ENCODE measurements around the gene IL1RAPL2. TPM values are rescaled to one million over a fixed set of nuclear protein-coding genes. Genes with fewer than 3 reads are reported as not detected.

IL1RAPL2 gene
- total RNA-seq, 1 donor: not detected

DNA sequence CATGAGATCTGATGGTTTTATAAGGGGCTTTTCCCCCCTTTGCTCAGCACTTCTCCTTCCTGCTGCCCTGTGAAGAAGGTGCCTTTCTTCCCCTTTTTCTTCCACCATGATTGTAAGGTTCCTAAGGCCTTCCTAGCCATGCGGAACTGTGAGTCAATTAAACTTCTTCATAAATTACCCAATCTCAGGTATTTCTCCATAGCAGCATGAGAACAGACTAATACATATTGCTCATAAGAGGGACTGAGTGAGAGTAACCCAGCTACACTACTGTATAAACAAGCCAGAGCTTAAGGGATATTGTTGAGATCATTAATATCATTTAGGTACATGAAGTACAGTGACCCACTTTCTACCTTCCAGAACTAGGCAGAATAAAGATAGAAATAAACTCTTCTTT, 551.6 kb downstream of the IL1RAPL2 start:
- no peak overlapping the region for H2AFZ ChIP-seq (ENCODE audit: low read length)
- H3K4me3 ChIP-seq (ENCODE audit: insufficient read depth, low read length): no peak overlapping the region
- H3K79me2 ChIP-seq (ENCODE audit: insufficient read depth, low read length): no peaks in the 10 kb centered on the region
- H3K27ac ChIP-seq (ENCODE audit: low read depth, low read length): no peak overlapping the region
- H3K36me3 ChIP-seq (ENCODE audit: insufficient read depth, low read length): no peaks in the 10 kb centered on the region
- no peaks in the 10 kb centered on the region for H3K4me1 ChIP-seq (ENCODE audit: insufficient read depth, low read length)
- no peaks in the 10 kb centered on the region for H4K20me1 ChIP-seq (ENCODE audit: insufficient read depth, low read length)
- no peak overlapping the region for H3K4me2 ChIP-seq (ENCODE audit: insufficient read depth, low read length)
- TF ChIP-seq, protein P1, sequence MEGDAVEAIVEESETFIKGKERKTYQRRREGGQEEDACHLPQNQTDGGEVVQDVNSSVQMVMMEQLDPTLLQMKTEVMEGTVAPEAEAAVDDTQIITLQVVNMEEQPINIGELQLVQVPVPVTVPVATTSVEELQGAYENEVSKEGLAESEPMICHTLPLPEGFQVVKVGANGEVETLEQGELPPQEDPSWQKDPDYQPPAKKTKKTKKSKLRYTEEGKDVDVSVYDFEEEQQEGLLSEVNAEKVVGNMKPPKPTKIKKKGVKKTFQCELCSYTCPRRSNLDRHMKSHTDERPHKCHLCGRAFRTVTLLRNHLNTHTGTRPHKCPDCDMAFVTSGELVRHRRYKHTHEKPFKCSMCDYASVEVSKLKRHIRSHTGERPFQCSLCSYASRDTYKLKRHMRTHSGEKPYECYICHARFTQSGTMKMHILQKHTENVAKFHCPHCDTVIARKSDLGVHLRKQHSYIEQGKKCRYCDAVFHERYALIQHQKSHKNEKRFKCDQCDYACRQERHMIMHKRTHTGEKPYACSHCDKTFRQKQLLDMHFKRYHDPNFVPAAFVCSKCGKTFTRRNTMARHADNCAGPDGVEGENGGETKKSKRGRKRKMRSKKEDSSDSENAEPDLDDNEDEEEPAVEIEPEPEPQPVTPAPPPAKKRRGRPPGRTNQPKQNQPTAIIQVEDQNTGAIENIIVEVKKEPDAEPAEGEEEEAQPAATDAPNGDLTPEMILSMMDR (IDR thresholded peaks at IDR 0.05; ENCODE audit: extremely low read depth, low read depth, low read length): no peak
- H3K27me3 ChIP-seq (ENCODE audit: insufficient read depth, low read length): peaks cover 6% of the 10 kb centered on the region
- no peak for DNase-seq (ENCODE audit: insufficient read length, low spot score, missing footprints)
- no peaks in the 10 kb centered on the region for H3K9me3 ChIP-seq (ENCODE audit: low read depth, low read length)

DNA sequence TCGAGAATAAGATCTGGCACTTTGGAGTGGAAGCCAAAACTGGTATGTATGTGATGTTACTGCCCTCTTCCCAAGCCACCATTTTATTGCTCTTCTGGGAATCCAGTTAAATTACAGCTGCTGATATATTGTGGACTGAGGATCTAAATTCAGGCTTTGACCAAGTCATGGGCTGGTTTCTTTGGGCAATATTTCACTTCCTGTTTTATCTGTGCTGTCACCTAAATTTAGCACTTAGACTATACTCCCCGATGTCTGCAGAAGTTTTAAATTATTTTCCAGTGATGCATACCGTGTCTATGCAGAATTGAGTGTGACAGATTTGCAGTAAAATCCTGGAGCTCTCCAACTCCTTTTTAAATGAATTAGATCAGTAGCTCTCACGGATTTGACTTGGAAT, 554.5 kb downstream of the IL1RAPL2 start:
- DNase-seq (ENCODE audit: insufficient read length, low spot score, missing footprints): no peak

DNA sequence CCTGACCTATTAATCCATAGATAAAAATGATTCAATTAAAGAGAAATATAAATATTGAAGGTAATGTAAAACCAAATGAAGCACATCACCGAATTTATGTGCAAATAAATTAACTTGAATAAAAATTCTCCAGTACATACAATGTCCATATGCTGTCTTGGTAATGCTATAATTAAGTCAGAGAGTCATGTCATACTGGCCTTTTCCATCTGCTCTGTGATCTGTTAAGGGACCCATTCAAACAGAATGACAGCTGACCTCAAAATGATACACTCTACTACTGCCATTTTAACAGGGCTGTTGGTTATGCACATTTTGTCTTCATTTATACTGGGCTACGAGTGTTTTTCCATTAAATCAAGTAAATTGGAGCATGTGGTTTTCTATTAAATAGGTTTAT, 555.2 kb downstream of the IL1RAPL2 start:
- Histone ChIP-seq H2AFZ (ENCODE audit: low read length) (no peak overlapping the region), H3K4me1 (ENCODE audit: insufficient read depth, low read length) (no peaks in the 10 kb centered on the region), H3K9me3 (ENCODE audit: low read depth, low read length) (no peaks in the 10 kb centered on the region), H3K4me2 (ENCODE audit: insufficient read depth, low read length) (no peak overlapping the region), H3K27me3 (ENCODE audit: insufficient read depth, low read length) (peaks cover 13% of the 10 kb centered on the region), H3K36me3 (ENCODE audit: insufficient read depth, low read length) (no peaks in the 10 kb centered on the region), H3K27ac (ENCODE audit: low read depth, low read length) (no peak overlapping the region), H3K4me3 (ENCODE audit: insufficient read depth, low read length) (no peak overlapping the region), H3K79me2 (ENCODE audit: insufficient read depth, low read length) (no peaks in the 10 kb centered on the region), H4K20me1 (ENCODE audit: insufficient read depth, low read length) (no peaks in the 10 kb centered on the region)
- TF ChIP-seq, protein P1 (IDR thresholded peaks at IDR 0.05; ENCODE audit: extremely low read depth, low read depth, low read length): no peak
- DNase-seq (ENCODE audit: insufficient read length, low spot score, missing footprints): no peak

More for the DNA sequence above, 554.5 kb downstream of the IL1RAPL2 start:
- H3K27me3 ChIP-seq (ENCODE audit: insufficient read depth, low read length): peaks cover 10% of the 10 kb centered on the region
- no peak overlapping the region for H3K4me2 ChIP-seq (ENCODE audit: insufficient read depth, low read length)
- H3K36me3 ChIP-seq (ENCODE audit: insufficient read depth, low read length): no peaks in the 10 kb centered on the region
- no peak overlapping the region for H3K27ac ChIP-seq (ENCODE audit: low read depth, low read length)
- no peak overlapping the region for H2AFZ ChIP-seq (ENCODE audit: low read length)
- no peaks in the 10 kb centered on the region for H4K20me1 ChIP-seq (ENCODE audit: insufficient read depth, low read length)
- no peaks in the 10 kb centered on the region for H3K9me3 ChIP-seq (ENCODE audit: low read depth, low read length)
- no peaks in the 10 kb centered on the region for H3K79me2 ChIP-seq (ENCODE audit: insufficient read depth, low read length)
- no peaks in the 10 kb centered on the region for H3K4me1 ChIP-seq (ENCODE audit: insufficient read depth, low read length)
- no peak overlapping the region for H3K4me3 ChIP-seq (ENCODE audit: insufficient read depth, low read length)
- TF ChIP-seq, protein P1 (IDR thresholded peaks at IDR 0.05; ENCODE audit: extremely low read depth, low read depth, low read length): no peak

DNA sequence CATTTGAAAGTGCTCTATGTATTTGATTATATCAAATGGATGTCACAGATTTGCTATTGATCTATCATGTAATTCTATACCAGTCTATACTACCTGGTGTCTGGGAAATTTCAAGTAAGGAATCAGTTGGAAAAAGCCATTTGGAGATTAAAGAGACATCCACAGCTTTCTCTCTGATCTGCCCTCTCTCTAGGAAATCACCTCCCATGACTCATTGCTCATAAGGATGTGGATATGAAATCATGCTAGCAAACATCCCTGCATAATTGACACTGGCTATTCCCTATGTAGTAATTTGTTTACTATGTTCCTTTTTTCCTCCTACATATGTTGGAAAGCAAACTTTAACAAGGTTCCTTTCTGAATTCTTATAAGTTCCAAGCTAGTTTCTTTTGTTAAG, 560.2 kb downstream of the IL1RAPL2 start:
- no peak overlapping the region for H3K27ac ChIP-seq (ENCODE audit: low read depth, low read length)
- H3K36me3 ChIP-seq (ENCODE audit: insufficient read depth, low read length): no peaks in the 10 kb centered on the region
- no peaks in the 10 kb centered on the region for H3K79me2 ChIP-seq (ENCODE audit: insufficient read depth, low read length)
- no peaks in the 10 kb centered on the region for H4K20me1 ChIP-seq (ENCODE audit: insufficient read depth, low read length)
- DNase-seq (ENCODE audit: insufficient read length, low spot score, missing footprints): no peak
- peaks cover 9% of the 10 kb centered on the region for H3K27me3 ChIP-seq (ENCODE audit: insufficient read depth, low read length)
- H3K4me2 ChIP-seq (ENCODE audit: insufficient read depth, low read length): no peak overlapping the region
- no peak overlapping the region for H2AFZ ChIP-seq (ENCODE audit: low read length)
- H3K9me3 ChIP-seq (ENCODE audit: low read depth, low read length): no peaks in the 10 kb centered on the region
- H3K4me3 ChIP-seq (ENCODE audit: insufficient read depth, low read length): no peak overlapping the region
- TF ChIP-seq, protein P1 (IDR thresholded peaks at IDR 0.05; ENCODE audit: extremely low read depth, low read depth, low read length): no peak
- H3K4me1 ChIP-seq (ENCODE audit: insufficient read depth, low read length): no peaks in the 10 kb centered on the region
